Measurements from ENCODE around the gene PLSCR1. TPM values are rescaled to one million over a fixed set of nuclear protein-coding genes. Genes with fewer than 3 reads are reported as not detected.

Gene PLSCR1
- total RNA-seq, 1 experiment from 2014 or later = 48.9 TPM

DNA sequence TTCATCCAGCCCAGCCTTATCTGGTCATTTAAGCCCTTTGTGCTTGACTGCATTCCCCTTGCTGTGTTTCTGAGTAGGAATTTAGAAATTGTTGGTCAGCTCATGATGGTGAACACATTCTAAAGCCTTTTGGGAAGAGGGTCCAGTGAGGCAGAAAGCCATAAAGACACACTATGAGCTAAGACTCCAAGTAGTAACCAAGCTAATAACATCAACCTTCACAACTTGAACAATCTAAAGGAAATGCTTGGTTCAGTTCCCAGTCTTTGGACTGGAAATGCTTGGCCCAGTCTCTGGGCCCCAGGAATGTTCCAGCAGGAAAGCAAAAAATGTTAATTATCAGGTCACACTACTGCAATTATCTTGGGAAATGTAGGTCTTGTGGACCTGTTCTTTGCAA is 7.7 kb downstream of the PLSCR1 start:
- H3K9ac ChIP-seq (ENCODE audit: extremely low read depth, insufficient read length, low read length) = no peak overlapping the region
- no peak for DNase-seq
- TF ChIP-seq, protein P1, sequence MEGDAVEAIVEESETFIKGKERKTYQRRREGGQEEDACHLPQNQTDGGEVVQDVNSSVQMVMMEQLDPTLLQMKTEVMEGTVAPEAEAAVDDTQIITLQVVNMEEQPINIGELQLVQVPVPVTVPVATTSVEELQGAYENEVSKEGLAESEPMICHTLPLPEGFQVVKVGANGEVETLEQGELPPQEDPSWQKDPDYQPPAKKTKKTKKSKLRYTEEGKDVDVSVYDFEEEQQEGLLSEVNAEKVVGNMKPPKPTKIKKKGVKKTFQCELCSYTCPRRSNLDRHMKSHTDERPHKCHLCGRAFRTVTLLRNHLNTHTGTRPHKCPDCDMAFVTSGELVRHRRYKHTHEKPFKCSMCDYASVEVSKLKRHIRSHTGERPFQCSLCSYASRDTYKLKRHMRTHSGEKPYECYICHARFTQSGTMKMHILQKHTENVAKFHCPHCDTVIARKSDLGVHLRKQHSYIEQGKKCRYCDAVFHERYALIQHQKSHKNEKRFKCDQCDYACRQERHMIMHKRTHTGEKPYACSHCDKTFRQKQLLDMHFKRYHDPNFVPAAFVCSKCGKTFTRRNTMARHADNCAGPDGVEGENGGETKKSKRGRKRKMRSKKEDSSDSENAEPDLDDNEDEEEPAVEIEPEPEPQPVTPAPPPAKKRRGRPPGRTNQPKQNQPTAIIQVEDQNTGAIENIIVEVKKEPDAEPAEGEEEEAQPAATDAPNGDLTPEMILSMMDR (conservative IDR thresholded peaks at IDR 0.05) = no peak

More for the DNA sequence above, 7.7 kb downstream of the PLSCR1 start:
- Mint-ChIP-seq H3K9me3 (peaks cover 11 to 20% of the 10 kb centered on the region in 2 experiments), H3K4me1 (peaks cover 38 to 52% of the 10 kb centered on the region in 2 experiments), H3K27me3 (ENCODE audit: low read depth) (no peaks in the 10 kb centered on the region), H3K36me3 (ENCODE audit: insufficient read depth in 1 of 3, low read depth in 3 of 3) (peaks cover 36 to 42% (median 41%) of the 10 kb centered on the region in 3 experiments), H3K27ac (peak overlapping the region in 1 of 3 experiments; percentile 4; a peak in 3 of 7 replicates), H3K4me3 (no peak overlapping the region)
- no peaks in the 10 kb centered on the region for H3K27me3 ChIP-seq (ENCODE audit: insufficient read depth, low read length)
- peaks cover 5% of the 10 kb centered on the region for H3K79me1 ChIP-seq (ENCODE audit: insufficient read depth, low read depth, low read length, poor library complexity, severe bottlenecking)
- no peak overlapping the region for H3K4me2 ChIP-seq (ENCODE audit: insufficient read depth, insufficient read length, low read length)
- H4K20me1 ChIP-seq (ENCODE audit: control insufficient read depth, insufficient read depth, insufficient read length) = no peaks in the 10 kb centered on the region
- H4K8ac ChIP-seq (replicated peaks; ENCODE audit: insufficient read length, low read depth, low read length) = no peak overlapping the region
- H3K4me1 ChIP-seq (ENCODE audit: insufficient read depth, low read length) = peaks cover 4% of the 10 kb centered on the region; the same call in 1 of the 2 replicates
- H2AFZ ChIP-seq (ENCODE audit: low read length) = no peak overlapping the region
- no peak overlapping the region for H3K27ac ChIP-seq (ENCODE audit: insufficient read length, low read depth, low read length)
- no peak overlapping the region for H2AK5ac ChIP-seq (ENCODE audit: insufficient read length, low read length)
- no peak overlapping the region for H2BK5ac ChIP-seq (ENCODE audit: insufficient read length, low read length)
- no peak overlapping the region for H4K5ac ChIP-seq (ENCODE audit: insufficient read length, low read depth, low read length)
- peaks cover 5% of the 10 kb centered on the region for H3K9me3 ChIP-seq (ENCODE audit: control insufficient read depth, low read depth, low read length)
- no peaks in the 10 kb centered on the region for H3K23me2 ChIP-seq (ENCODE audit: insufficient read length, low read depth, low read length, poor library complexity, severe bottlenecking)
- no peak overlapping the region for H3K18ac ChIP-seq (ENCODE audit: insufficient read length, low read depth, low read length)
- no peak overlapping the region for H2BK12ac ChIP-seq (ENCODE audit: insufficient read length, low read depth, low read length)
- H3T11ph ChIP-seq (ENCODE audit: low read length) = no peak overlapping the region
- H3K79me2 ChIP-seq (ENCODE audit: insufficient read depth, low read length) = peaks cover 3% of the 10 kb centered on the region; the same call in 1 of the 2 replicates
- H3K56ac ChIP-seq (ENCODE audit: insufficient read length, low read depth, low read length) = no peak overlapping the region
- H3K4ac ChIP-seq (ENCODE audit: low read depth, low read length) = no peak overlapping the region
- H2BK120ac ChIP-seq (ENCODE audit: low read depth, low read length, poor library complexity, severe bottlenecking) = no peak overlapping the region
- H2BK15ac ChIP-seq (ENCODE audit: low read depth, low read length) = no peak overlapping the region
- no peak overlapping the region for H2BK20ac ChIP-seq (ENCODE audit: low read depth, low read length, poor library complexity, severe bottlenecking)
- no peak overlapping the region for H3K14ac ChIP-seq (ENCODE audit: insufficient read depth, low read length)
- H4K91ac ChIP-seq (ENCODE audit: insufficient read length, low read depth, low read length) = no peak overlapping the region
- no peak overlapping the region for H3K23ac ChIP-seq (ENCODE audit: insufficient read length, low read depth, low read length)

Data from H9 (cell line).